ENCODE data around the gene KAZN.

The KAZN gene

GRCh38 chr1:14784790-14785773, 186.6 kb downstream of the KAZN start:
- DNase-seq (ENCODE audit: low read depth in 1 of 2, low spot score in 1 of 2): no peak

- DNase-seq (ENCODE audit: low read depth in 1 of 2, low spot score in 1 of 2): no peak
These were observed 187.7 kb downstream of the KAZN start for GRCh38 chr1:14786109-14786675.

GRCh38 chr1:14786681-14787080, 188.2 kb downstream of the KAZN start:
- DNase-seq (ENCODE audit: low read depth in 1 of 2, low spot score in 1 of 2): no peak

- no peak for DNase-seq (ENCODE audit: low read depth in 1 of 2, low spot score in 1 of 2)
These were observed 189.1 kb downstream of the KAZN start for GRCh38 chr1:14787604-14788003.

- no peak for DNase-seq (ENCODE audit: low read depth in 1 of 2, low spot score in 1 of 2)
These were observed 189.6 kb downstream of the KAZN start for GRCh38 chr1:14788080-14788479.

GRCh38 chr1:14790982-14791381, 192.5 kb downstream of the KAZN start:
- no peak for DNase-seq (ENCODE audit: low read depth in 1 of 2, low spot score in 1 of 2)

- no peak for DNase-seq (ENCODE audit: low read depth in 1 of 2, low spot score in 1 of 2)
These were observed 193.2 kb downstream of the KAZN start for GRCh38 chr1:14791654-14792053.

GRCh38 chr1:14794136-14794768, 195.8 kb downstream of the KAZN start:
- no peak for DNase-seq (ENCODE audit: low read depth in 1 of 2, low spot score in 1 of 2)

GRCh38 chr1:14794906-14795305, 196.4 kb downstream of the KAZN start:
- no peak for DNase-seq (ENCODE audit: low read depth in 1 of 2, low spot score in 1 of 2)

- DNase-seq (ENCODE audit: low read depth in 1 of 2, low spot score in 1 of 2): no peak
These were observed 197.1 kb downstream of the KAZN start for GRCh38 chr1:14795589-14795988.

GRCh38 chr1:14800014-14800413, 201.5 kb downstream of the KAZN start:
- no peak for DNase-seq (ENCODE audit: low read depth in 1 of 2, low spot score in 1 of 2)

GRCh38 chr1:14800500-14801076, 202.1 kb downstream of the KAZN start:
- DNase-seq (ENCODE audit: low read depth in 1 of 2, low spot score in 1 of 2): no peak

GRCh38 chr1:14803002-14803789, 204.7 kb downstream of the KAZN start:
- no peak for DNase-seq (ENCODE audit: low read depth in 1 of 2, low spot score in 1 of 2)

GRCh38 chr1:14804626-14805025, 206.1 kb downstream of the KAZN start:
- DNase-seq (ENCODE audit: low read depth in 1 of 2, low spot score in 1 of 2): no peak

GRCh38 chr1:14806772-14807171, 208.3 kb downstream of the KAZN start:
- DNase-seq (ENCODE audit: low read depth in 1 of 2, low spot score in 1 of 2): no peak

- DNase-seq (ENCODE audit: low read depth in 1 of 2, low spot score in 1 of 2): no peak
These were observed 210.3 kb downstream of the KAZN start for GRCh38 chr1:14808768-14809167.

GRCh38 chr1:14809191-14809981, 210.9 kb downstream of the KAZN start:
- DNase-seq (ENCODE audit: low read depth in 1 of 2, low spot score in 1 of 2): no peak

- no peak for DNase-seq (ENCODE audit: low read depth in 1 of 2, low spot score in 1 of 2)
These were observed 212.3 kb downstream of the KAZN start for GRCh38 chr1:14810595-14811361.

- DNase-seq (ENCODE audit: low read depth in 1 of 2, low spot score in 1 of 2): no peak
These were observed 213.1 kb downstream of the KAZN start for GRCh38 chr1:14811573-14811972.
